Naive thymus-derived CD4-positive, alpha-beta T cell (primary cell): ENCODE measurements around the gene CAGE1. TPM values are rescaled to one million over a fixed set of nuclear protein-coding genes. Genes with fewer than 3 reads are reported as not detected.

Experiments
- ATAC-seq: fragments of 150-1000 bp; cut with Tn5 transposase; 2 replicates; pipeline ENCODE4 v1.10.0; 2021; ENCODE audit warnings: mild to moderate bottlenecking, moderate library complexity
- CTCF ChIA-PET: fragments of 350-600 bp; sonication (Branson Sonifier 250); formaldehyde crosslinking; loops from one replicate; lab custom pipeline; 2021; ENCODE audit warnings: antibody characterized with exemption; lab: Charles Lee
- POLR2A ChIA-PET: fragments of 350-600 bp; sonication (Branson Sonifier 250); formaldehyde crosslinking; loops from one replicate; lab custom pipeline; 2021; ENCODE audit warnings: antibody characterized with exemption, inconsistent platforms; lab: Charles Lee
- DNase-seq, 9 donors: peaks; one replicate each; pipeline versions ENCODE4 v3.0.0 to v3.0.0-alpha.2; 2020 to 2022; ENCODE audit warnings: mixed read lengths in 1 of 9
- H3K27ac ChIP-seq: one replicate; pipeline ENCODE4 v1.7.0; 2013; ENCODE audit warnings: mild to moderate bottlenecking, low read depth, low read length, moderate library complexity
- H3K27me3 ChIP-seq, 2 donors: one replicate each; pipeline ENCODE4 v1.7.0; 2013; ENCODE audit warnings: low read length in 2 of 2, mild to moderate bottlenecking in 2 of 2, moderate library complexity in 2 of 2; ENCODE audit not compliant: control insufficient read depth in 2 of 2, insufficient read depth in 2 of 2
- H3K36me3 ChIP-seq, 3 experiments: 1 replicate in 2 of 3; 2 replicates in 1 of 3; pipeline ENCODE4 v1.7.0; 2013; ENCODE audit warnings: low read length in 3 of 3, mild to moderate bottlenecking in 3 of 3, moderate library complexity in 1 of 3; ENCODE audit not compliant: insufficient read depth in 3 of 3, control insufficient read depth in 2 of 3
- H3K4me1 ChIP-seq, 2 donors: one replicate each; pipeline ENCODE4 v1.7.0; 2013; ENCODE audit warnings: low read length in 2 of 2, mild to moderate bottlenecking in 2 of 2, moderate library complexity in 1 of 2; ENCODE audit not compliant: control insufficient read depth in 2 of 2, insufficient read depth in 2 of 2
- H3K4me3 ChIP-seq: 2 replicates; pipeline ENCODE4 v1.7.0; 2013; ENCODE audit warnings: mild to moderate bottlenecking, low read length
- H3K9me3 ChIP-seq, 3 experiments: 1 replicate in 2 of 3; 2 replicates in 1 of 3; pipeline ENCODE4 v1.7.0; 2013; ENCODE audit warnings: low read length in 3 of 3; ENCODE audit not compliant: control insufficient read depth in 2 of 3
- H3K27ac Mint-ChIP-seq, 9 donors: one replicate each; pipeline ENCODE4 v1.8.0; 2020 to 2022; ENCODE audit warnings: mixed read lengths in 9 of 9, mild to moderate bottlenecking in 8 of 9, moderate library complexity in 5 of 9, inconsistent platforms in 2 of 9
- H3K27me3 Mint-ChIP-seq, 5 donors: one replicate each; pipeline ENCODE4 v1.8.0; 2021 to 2022; ENCODE audit warnings: mixed read lengths in 5 of 5, mild to moderate bottlenecking in 1 of 5
- H3K36me3 Mint-ChIP-seq, 5 donors: one replicate each; pipeline ENCODE4 v1.8.0; 2020 to 2022; ENCODE audit warnings: mixed read lengths in 5 of 5, mild to moderate bottlenecking in 3 of 5, inconsistent platforms in 1 of 5
- H3K4me1 Mint-ChIP-seq, 7 donors: one replicate each; pipeline ENCODE4 v1.8.0; 2020 to 2022; ENCODE audit warnings: mixed read lengths in 7 of 7, mild to moderate bottlenecking in 3 of 7, inconsistent platforms in 1 of 7
- H3K4me3 Mint-ChIP-seq, 10 donors: one replicate each; pipeline ENCODE4 v1.8.0; 2020 to 2022; ENCODE audit warnings: mild to moderate bottlenecking in 10 of 10, mixed read lengths in 10 of 10, moderate library complexity in 6 of 10, inconsistent platforms in 2 of 10
- H3K9me3 Mint-ChIP-seq, 11 donors: one replicate each; pipeline ENCODE4 v1.8.0; 2020 to 2022; ENCODE audit warnings: mixed read lengths in 11 of 11, mild to moderate bottlenecking in 4 of 11, inconsistent platforms in 1 of 11, moderate library complexity in 1 of 11
- intact Hi-C, 2 donors: fragments of 100-400 bp; cut with micrococcal nuclease; formaldehyde crosslinking; loops; one replicate each; pipeline ENCODE4 v1.15.1; 2023
- polyA plus RNA-seq, 2 donors: library from polyadenylated mRNA; unstranded; fragments of 300-500 nt; fragmentation: Illumina TruSeq; gene quantifications; one replicate each; pipeline ENCODE4 v1.2.3, GENCODE V29; 2021
- total RNA-seq, 6 experiments: library from RNA in 5 of 6; stranded (reverse) in 5 of 6; gene quantifications; 1 replicate in 5 of 6; 2 replicates in 1 of 6; pipeline ENCODE4 v1.2.3 and lab custom pipeline; 2021 to 2026

The CAGE1 gene
- total and polyA plus RNA-seq, 7 experiments from 2014 or later = 0.06 to 0.48 (median 0.19) TPM; not detected in 1

DNA sequence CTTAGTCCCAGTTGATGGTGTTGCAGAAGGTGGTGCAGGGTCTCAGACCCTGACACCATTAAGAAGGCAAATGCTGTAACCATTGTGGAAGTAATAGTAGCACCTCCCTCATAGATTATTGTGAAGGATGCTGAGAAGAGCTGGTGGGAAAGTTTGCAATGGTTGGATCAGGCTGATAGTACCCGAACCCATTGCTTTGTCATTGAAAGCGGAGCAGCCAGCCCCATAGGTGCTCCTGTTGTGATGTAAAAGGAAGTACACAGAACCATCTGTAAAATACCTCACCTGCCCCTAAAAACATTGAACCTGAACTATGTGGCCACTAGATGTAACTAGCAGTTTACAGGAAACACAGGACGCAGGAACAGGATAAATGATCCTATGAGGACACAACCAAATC is 31.5 kb upstream of the CAGE1 start:
- H3K27ac ChIP-seq = no peak overlapping the region
- DNase-seq (no peak), ATAC-seq (no peak)
- intact Hi-C loops = no loop called here
- H3K27me3 ChIP-seq = no peaks in the 10 kb centered on the region
- H3K27me3 Mint-ChIP-seq = no peaks in the 10 kb centered on the region
- ChIA-PET POLR2A (no interaction called here), CTCF (no interaction called here)
- H3K36me3 ChIP-seq = peaks cover 0 to 19% (median 1%) of the 10 kb centered on the region in 3 experiments
- no peaks in the 10 kb centered on the region for H3K4me1 ChIP-seq
- peak overlapping the region in 2 of 9 donors; percentile 26 to 32 for H3K27ac Mint-ChIP-seq
- peaks cover 0 to 16% (median 0%) of the 10 kb centered on the region in 7 donors for H3K4me1 Mint-ChIP-seq
- peaks cover 8 to 34% (median 12%) of the 10 kb centered on the region in 5 donors for H3K36me3 Mint-ChIP-seq
- H3K4me3 ChIP-seq = no peak overlapping the region
- no peaks in the 10 kb centered on the region for H3K9me3 Mint-ChIP-seq
- no peaks in the 10 kb centered on the region for H3K9me3 ChIP-seq
- no peak overlapping the region for H3K4me3 Mint-ChIP-seq

- ATAC-seq (no peak), DNase-seq (no peak)
- H3K9me3 Mint-ChIP-seq = no peaks in the 10 kb centered on the region
- no peak overlapping the region for H3K4me3 Mint-ChIP-seq
- intact Hi-C loops = loop anchor here in 1 of 2 donors (10.0 kb wide), 1 partner anchor 196 kb away; no protein-coding TSS in a partner anchor
- CTCF ChIA-PET = interaction anchor here (0.6 kb wide), 1 partner anchor 31 kb away, joined by 4 read pairs; no protein-coding TSS in a partner anchor
- Histone ChIP-seq H3K27ac (no peak overlapping the region), H3K4me1 (no peaks in the 10 kb centered on the region), H3K4me3 (no peak overlapping the region), H3K27me3 (no peaks in the 10 kb centered on the region), H3K36me3 (peaks cover 0 to 39% (median 10%) of the 10 kb centered on the region in 3 experiments), H3K9me3 (no peaks in the 10 kb centered on the region)
- peak overlapping the region in 3 of 9 donors; percentile 1 to 25 (median 12) for H3K27ac Mint-ChIP-seq
- no peaks in the 10 kb centered on the region for H3K27me3 Mint-ChIP-seq
- H3K36me3 Mint-ChIP-seq = peaks cover 14 to 51% (median 23%) of the 10 kb centered on the region in 5 donors
- POLR2A ChIA-PET = interaction anchor here (0.7 kb wide), 1 partner anchor 14 kb away, joined by 3 read pairs; no protein-coding TSS in a partner anchor
- H3K4me1 Mint-ChIP-seq = peaks cover 0 to 16% (median 0%) of the 10 kb centered on the region in 7 donors
These were observed 29.5 kb upstream of the CAGE1 start for GRCh38 chr6:7419065-7419464.

GRCh38 chr6:7418238-7418905 is 28.8 kb upstream of the CAGE1 start:
- Histone ChIP-seq H3K9me3 (no peaks in the 10 kb centered on the region), H3K36me3 (peaks cover 0 to 46% (median 10%) of the 10 kb centered on the region in 3 experiments), H3K4me1 (no peaks in the 10 kb centered on the region), H3K27me3 (no peaks in the 10 kb centered on the region), H3K4me3 (no peak overlapping the region), H3K27ac (no peak overlapping the region)
- no peak for DNase-seq
- ChIA-PET CTCF (no interaction called here), POLR2A (interaction anchor here (0.7 kb wide), 1 partner anchor 14 kb away, joined by 3 read pairs; no protein-coding TSS in a partner anchor)
- Mint-ChIP-seq H3K27ac (peak overlapping the region in 6 of 9 donors; percentile 5 to 50 (median 20)), H3K36me3 (peaks cover 17 to 55% (median 23%) of the 10 kb centered on the region in 5 donors), H3K9me3 (no peaks in the 10 kb centered on the region), H3K4me1 (peaks cover 0 to 16% (median 0%) of the 10 kb centered on the region in 7 donors), H3K27me3 (no peaks in the 10 kb centered on the region), H3K4me3 (no peak overlapping the region)
- intact Hi-C loops = loop anchor here in 1 of 2 donors (10.0 kb wide), 1 partner anchor 196 kb away; no protein-coding TSS in a partner anchor
- ATAC-seq = no peak

GRCh38 chr6:7417684-7418083 is 28.1 kb upstream of the CAGE1 start:
- peaks cover 0 to 50% (median 10%) of the 10 kb centered on the region in 3 experiments for H3K36me3 ChIP-seq

GRCh38 chr6:7414811-7415210 is 25.3 kb upstream of the CAGE1 start:
- no peaks in the 10 kb centered on the region for H3K9me3 Mint-ChIP-seq
- intact Hi-C loops = loop anchor here in 1 of 2 donors (10.0 kb wide), 1 partner anchor 200 kb away; no protein-coding TSS in a partner anchor
- no peak for ATAC-seq
- peaks cover 24 to 65% (median 36%) of the 10 kb centered on the region in 5 donors for H3K36me3 Mint-ChIP-seq
- Histone ChIP-seq H3K9me3 (no peaks in the 10 kb centered on the region), H3K27ac (no peak overlapping the region), H3K4me1 (no peaks in the 10 kb centered on the region), H3K4me3 (no peak overlapping the region), H3K36me3 (peaks cover 0 to 76% (median 30%) of the 10 kb centered on the region in 3 experiments), H3K27me3 (no peaks in the 10 kb centered on the region)
- no peak for DNase-seq
- no peaks in the 10 kb centered on the region for H3K27me3 Mint-ChIP-seq
- H3K4me1 Mint-ChIP-seq = peaks cover 0 to 9% (median 0%) of the 10 kb centered on the region in 7 donors
- ChIA-PET POLR2A (no interaction called here), CTCF (no interaction called here)
- H3K4me3 Mint-ChIP-seq = no peak overlapping the region
- H3K27ac Mint-ChIP-seq = peak overlapping the region in 1 of 9 donors; percentile 54

More at GRCh38 chr6:7417684-7418083, 28.1 kb upstream of the CAGE1 start:
- no peak overlapping the region for H3K27ac ChIP-seq
- Mint-ChIP-seq H3K27me3 (no peaks in the 10 kb centered on the region), H3K36me3 (peaks cover 17 to 55% (median 25%) of the 10 kb centered on the region in 5 donors), H3K9me3 (no peaks in the 10 kb centered on the region), H3K4me1 (peaks cover 0 to 16% (median 0%) of the 10 kb centered on the region in 7 donors), H3K27ac (peak overlapping the region in 3 of 9 donors; percentile 10 to 28 (median 12)), H3K4me3 (no peak overlapping the region)
- H3K27me3 ChIP-seq = no peaks in the 10 kb centered on the region
- H3K9me3 ChIP-seq = no peaks in the 10 kb centered on the region
- ATAC-seq = no peak
- ChIA-PET CTCF (no interaction called here), POLR2A (no interaction called here)
- no peak overlapping the region for H3K4me3 ChIP-seq
- no peak for DNase-seq
- no peaks in the 10 kb centered on the region for H3K4me1 ChIP-seq
- intact Hi-C loops = loop anchor here in 1 of 2 donors (10.0 kb wide), 1 partner anchor 197 kb away; no protein-coding TSS in a partner anchor

- Histone ChIP-seq H3K4me3 (no peak overlapping the region), H3K27me3 (no peaks in the 10 kb centered on the region), H3K36me3 (peaks cover 0 to 77% (median 30%) of the 10 kb centered on the region in 3 experiments), H3K4me1 (no peaks in the 10 kb centered on the region), H3K9me3 (no peaks in the 10 kb centered on the region), H3K27ac (no peak overlapping the region)
- ChIA-PET CTCF (no interaction called here), POLR2A (interaction anchor here (0.7 kb wide), 1 partner anchor 106 kb away, joined by 3 read pairs; no protein-coding TSS in a partner anchor)
- H3K36me3 Mint-ChIP-seq = peaks cover 21 to 59% (median 35%) of the 10 kb centered on the region in 5 donors
- H3K4me3 Mint-ChIP-seq = no peak overlapping the region
- H3K27ac Mint-ChIP-seq = no peak overlapping the region
- no peaks in the 10 kb centered on the region for H3K27me3 Mint-ChIP-seq
- DNase-seq = no peak
- ATAC-seq = no peak
- intact Hi-C loops = loop anchor here in 1 of 2 donors (10.0 kb wide), 1 partner anchor 202 kb away; no protein-coding TSS in a partner anchor
- no peaks in the 10 kb centered on the region for H3K9me3 Mint-ChIP-seq
- H3K4me1 Mint-ChIP-seq = peaks cover 0 to 6% (median 0%) of the 10 kb centered on the region in 7 donors
These were observed 23.7 kb upstream of the CAGE1 start for GRCh38 chr6:7413151-7413823.
